Endometrium (tissue), 2 donors: ENCODE data around the gene ACR.

Source experiments
- FAIRE-seq: peaks from 2 replicates; lab custom pipeline; 2012; peaks lifted over from hg19 to GRCh38; lab: Jason Lieb, UNC
- donor health status: control.
- donor health status: control.

The ACR gene

DNA sequence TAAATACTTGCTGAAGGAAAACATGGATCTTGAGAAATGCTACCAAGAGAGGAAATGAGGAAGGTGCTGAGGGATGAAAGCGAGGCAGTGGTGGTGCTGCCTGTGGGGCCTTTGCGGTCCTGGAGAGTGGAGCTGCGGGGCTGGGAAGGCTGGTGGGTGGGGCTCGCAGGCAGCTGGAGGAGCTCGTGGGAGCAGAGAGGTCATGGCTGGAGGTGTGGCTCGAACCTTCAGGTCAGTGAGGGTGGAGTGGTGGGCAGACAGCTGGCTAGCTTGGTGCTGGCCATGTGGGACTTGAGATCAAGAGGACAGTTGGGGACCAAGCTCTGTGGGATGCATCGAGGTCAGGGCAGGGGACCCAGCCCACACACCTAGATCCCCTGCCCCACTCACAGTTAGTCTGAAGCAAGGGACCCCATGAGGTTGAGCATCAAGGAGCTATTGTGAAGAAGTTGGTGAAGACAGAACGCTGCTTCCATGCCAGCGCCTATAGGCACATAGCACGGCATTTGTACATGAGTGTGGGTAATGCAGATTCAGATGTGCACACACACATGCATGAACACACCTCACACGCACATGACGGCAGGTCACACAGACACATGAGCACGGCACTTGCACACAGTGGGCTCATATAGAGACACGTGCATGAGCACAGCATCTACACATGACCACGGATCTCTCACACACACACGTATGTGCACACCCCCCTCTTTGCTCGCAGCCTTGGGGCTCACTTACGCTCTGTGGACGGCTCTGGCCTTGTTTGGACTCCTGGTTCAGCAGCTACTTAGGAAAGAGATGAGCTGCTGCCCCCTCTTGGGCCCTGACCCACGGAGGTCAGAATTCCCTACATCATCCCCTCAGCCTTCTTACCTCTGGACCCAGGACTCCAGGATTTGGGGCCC lies 34.9 kb upstream of the ACR start:
- no peak for FAIRE-seq

- FAIRE-seq, result no peak
Measured at GRCh38 chr22:50703726-50704509, 34.1 kb upstream of the ACR start.

DNA sequence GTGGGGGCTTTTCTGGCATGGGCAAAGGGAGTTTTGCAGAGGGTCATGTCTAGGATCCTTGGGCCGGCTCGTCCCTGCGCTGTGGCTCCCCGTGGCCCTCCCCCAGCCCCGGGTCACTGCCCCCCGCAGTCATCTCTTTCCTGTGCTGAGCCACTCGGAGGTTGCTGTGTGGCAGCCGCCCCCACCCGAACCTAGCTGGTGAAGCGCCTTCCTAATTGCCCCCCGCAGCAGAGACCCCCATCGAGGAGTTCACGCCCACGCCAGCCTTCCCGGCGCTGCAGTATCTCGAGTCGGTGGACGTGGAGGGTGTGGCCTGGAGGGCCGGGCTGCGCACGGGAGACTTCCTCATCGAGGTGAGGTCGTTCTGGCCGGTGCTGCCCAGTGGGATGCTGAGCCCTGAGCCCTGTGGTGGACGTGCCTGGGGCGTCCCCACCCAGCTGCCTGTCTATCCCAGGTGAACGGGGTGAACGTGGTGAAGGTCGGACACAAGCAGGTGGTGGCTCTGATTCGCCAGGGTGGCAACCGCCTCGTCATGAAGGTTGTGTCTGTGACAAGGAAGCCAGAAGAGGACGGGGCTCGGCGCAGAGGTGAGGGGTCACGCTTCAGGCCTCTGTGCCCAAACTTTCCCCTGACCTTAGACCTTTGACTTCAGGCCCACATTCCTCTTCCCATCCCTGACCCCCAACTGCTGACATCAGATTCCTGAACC lies 33.3 kb upstream of the ACR start:
- no peak for FAIRE-seq

DNA sequence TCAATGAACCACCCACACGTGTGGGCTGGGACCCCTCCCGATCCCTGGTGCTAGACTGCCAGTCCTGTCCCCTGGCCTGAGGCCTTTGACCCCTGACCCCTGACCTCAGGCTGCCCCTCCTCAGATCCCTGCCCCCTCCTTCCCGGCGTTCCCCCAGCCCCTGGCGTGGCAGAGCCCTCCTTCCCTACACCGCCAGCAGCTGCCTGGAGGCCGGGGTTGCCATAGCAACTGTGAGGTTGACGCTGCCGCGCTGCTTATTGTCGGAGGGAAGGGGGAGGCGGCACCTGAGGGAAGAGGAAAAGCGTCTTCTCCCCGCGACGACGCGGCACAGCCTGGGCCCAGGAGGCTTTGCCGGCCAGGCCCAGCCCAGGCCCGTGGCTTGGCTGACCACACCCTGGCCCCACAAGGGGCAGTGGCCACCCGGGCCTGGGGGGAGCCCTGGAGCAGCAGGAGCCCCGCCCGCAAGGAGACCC lies 32.7 kb upstream of the ACR start:
- no peak for FAIRE-seq

GRCh38 chr22:50705851-50706351 lies 32.1 kb upstream of the ACR start:
- FAIRE-seq, result no peak

- no peak for FAIRE-seq
Measured at GRCh38 chr22:50706481-50707125, 31.4 kb upstream of the ACR start.

DNA sequence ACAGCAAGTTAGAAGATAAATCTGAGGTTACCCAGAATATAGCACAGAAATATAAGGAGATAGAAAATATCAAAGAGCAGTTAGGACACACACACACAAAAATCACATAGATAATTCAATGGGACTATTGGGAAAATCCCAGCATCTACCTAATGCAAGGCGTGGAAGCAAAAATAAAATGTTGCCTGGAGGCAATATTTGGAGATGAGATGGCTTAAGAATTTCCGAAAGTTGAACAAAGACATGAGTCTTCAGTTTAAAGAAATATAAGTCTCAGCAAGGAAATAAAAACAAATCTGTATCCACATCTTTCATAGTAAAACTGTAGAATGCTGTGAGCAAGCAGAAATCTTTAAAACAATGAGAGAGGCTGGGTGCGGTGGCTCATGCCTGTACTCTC lies 29.5 kb upstream of the ACR start:
- no peak for FAIRE-seq

- no peak for FAIRE-seq
Measured at GRCh38 chr22:50708996-50709395, 29.0 kb upstream of the ACR start.

DNA sequence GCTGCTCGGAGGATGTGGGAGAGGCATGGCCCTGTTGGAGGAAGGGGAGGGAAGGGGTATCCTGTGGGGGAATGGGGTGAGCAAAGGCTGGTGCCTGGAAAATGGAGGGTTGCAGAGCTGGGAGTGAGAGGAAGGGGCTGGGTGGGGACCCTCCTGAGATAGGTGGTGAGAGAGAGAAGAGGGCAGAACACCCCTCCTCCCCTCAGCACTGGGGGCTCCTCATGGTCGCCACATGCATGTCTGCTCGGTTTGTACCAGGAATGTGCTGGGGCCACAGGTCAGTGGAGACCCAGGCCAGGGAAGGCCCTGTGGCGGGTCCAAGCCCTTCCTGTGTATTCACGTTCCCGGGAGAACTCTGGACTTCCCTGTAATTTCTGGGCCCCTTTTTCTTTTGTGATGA lies 27.8 kb upstream of the ACR start:
- no peak for FAIRE-seq

GRCh38 chr22:50710886-50711285 lies 27.1 kb upstream of the ACR start:
- FAIRE-seq, result no peak

DNA sequence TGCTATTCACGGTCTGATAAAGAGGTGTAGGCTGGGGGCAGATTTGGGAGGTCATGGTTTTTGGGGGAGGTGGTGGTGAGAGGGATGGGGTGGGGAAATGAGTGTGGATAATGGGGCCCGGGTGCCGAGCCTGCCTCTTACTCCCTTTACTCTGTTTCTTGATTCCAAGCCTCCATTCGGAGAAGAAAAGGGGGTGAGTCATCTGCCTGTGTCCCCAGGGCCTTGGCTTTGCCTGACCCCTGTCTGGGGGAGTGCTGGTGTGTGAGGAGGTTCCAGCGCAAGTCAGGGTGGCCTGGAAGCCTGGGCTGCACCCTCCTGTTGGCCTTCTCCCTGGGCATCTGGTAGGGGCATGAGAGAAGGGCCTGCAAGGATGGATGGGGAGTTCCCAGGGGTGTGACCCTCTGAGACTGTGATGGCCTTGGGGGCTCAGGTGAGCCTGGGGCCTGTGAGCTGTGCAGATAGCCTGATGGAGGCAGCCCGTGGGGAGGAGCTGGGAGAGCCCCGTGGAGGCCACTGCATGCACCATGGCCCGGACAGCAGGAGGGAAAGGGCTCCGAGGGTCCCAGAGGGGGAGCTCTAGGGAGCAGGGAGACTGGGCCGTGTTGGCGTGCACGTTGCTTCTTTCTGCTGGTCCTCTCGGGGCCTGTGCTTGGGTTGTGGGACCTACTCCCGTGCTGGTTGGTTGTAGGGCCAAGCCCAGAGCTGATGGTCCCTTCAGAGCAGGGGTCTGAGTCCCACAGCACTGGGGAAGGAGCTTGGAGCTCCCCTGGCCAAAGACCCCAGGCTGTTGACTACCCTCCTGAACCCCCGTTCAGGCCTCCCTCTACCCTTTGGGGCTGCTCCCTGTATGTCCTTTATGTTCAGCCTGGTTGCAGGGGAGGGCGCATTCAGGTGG lies 26.3 kb upstream of the ACR start:
- FAIRE-seq, result no peak

GRCh38 chr22:50712341-50713007 lies 25.5 kb upstream of the ACR start:
- FAIRE-seq, result no peak

DNA sequence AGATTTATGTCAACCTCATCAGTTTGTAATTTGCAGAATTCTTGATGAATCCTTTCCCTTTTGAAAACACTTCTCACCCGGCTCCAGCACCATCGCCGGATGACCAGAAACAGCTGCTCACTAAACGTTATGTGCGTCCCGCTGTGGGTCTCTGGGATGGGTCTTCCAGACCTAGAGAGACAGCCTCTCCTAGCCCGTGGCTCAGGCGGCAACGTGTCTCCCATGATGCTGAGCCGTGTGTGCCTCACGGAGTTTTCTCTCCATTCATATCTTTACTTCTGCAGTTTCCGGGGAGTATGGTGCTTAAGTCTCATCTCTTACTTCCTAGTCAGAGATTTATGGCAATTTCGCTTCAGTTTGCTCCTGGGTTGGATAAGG lies 25.0 kb upstream of the ACR start:
- no peak for FAIRE-seq

GRCh38 chr22:50713571-50714056 lies 24.4 kb upstream of the ACR start:
- no peak for FAIRE-seq

DNA sequence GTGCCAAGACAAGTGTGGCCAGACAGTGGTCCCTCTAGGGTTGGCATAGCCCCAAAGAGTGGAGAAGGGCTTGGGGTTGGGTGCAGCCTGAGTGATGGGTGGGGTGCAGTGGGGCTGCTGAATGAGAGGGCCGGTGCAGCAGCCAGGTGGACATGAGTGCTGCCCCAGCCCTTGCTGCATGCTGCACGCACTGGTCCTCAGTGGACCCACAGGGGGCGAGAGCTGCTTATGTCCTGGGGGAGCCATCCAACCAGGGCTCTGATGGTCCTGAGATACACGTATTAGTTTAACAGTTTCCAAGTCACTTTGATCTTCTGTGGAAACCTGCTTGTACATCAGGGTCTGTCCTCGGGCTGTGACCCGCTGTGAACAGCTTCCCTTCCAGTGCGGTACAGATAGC lies 23.9 kb upstream of the ACR start:
- no peak for FAIRE-seq

- no peak for FAIRE-seq
Measured at GRCh38 chr22:50714631-50715179, 23.3 kb upstream of the ACR start.

DNA sequence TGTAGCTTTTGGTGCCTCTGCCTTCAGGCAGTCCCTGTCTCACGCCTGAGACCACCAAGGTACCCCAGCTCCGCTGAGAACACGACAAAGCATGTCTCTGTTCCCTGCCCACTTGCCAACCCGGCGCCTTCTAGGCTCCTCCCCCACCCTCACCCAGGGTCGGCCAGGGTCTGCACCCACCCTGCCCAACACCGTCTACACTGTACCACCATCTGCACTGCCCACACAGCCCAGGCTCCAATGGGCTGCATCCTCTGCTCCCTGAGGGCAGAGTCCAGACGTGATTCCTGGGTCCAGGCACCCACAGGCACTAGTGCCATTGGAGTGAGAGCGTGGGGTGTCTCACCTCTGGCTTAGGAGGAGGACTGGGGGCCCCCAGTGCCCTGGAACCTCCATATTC lies 22.8 kb upstream of the ACR start:
- FAIRE-seq, result no peak

- no peak for FAIRE-seq
Measured at GRCh38 chr22:50715776-50716175, 22.2 kb upstream of the ACR start.

- FAIRE-seq, result no peak
Measured at GRCh38 chr22:50716290-50717024, 21.5 kb upstream of the ACR start.
